Breast epithelium (tissue), 4 donors: ENCODE results near the gene C16orf54. TPM values are rescaled to one million over a fixed set of nuclear protein-coding genes. Genes with fewer than 3 reads are reported as not detected.
"Not testable (repeated sequence)": the region's sequence is repeated elsewhere in the genome, so short reads cannot be mapped to it uniquely, and the experiment has no call there.

Experiments used
- DNase-seq, 2 donors: peaks; one replicate each; pipeline ENCODE4 v3.0.0-alpha.2; 2019; ENCODE audit warnings: low spot score in 2 of 2
- H3K27ac ChIP-seq, 2 donors: fragments of 200-600 bp; sonication (generic) in 1 of 2; one replicate each; pipeline ENCODE4 v1.5.1; 2016 to 2019; ENCODE audit warnings: mild to moderate bottlenecking in 1 of 2
- H3K27me3 ChIP-seq, 2 donors: fragments of 200-600 bp; sonication (generic) in 1 of 2; one replicate each; pipeline versions ENCODE4 v1.5.1 to v1.6.0; 2017 to 2019; ENCODE audit warnings: control low read depth in 1 of 2, mild to moderate bottlenecking in 1 of 2
- H3K36me3 ChIP-seq: fragments of 200-600 bp; one replicate; pipeline ENCODE4 v1.5.1; 2019
- H3K4me1 ChIP-seq, 2 donors: fragments of 200-600 bp; sonication (generic); one replicate each; pipeline ENCODE4 v1.5.1; 2016 to 2019; ENCODE audit warnings: control low read depth in 1 of 2
- H3K4me3 ChIP-seq, 3 donors: fragments of 200-600 bp; sonication (generic); 1 replicate in 2 of 3; 2 replicates in 1 of 3; pipeline ENCODE4 v1.5.1; 2016 to 2019; ENCODE audit warnings: mild to moderate bottlenecking in 3 of 3, moderate library complexity in 2 of 3
- H3K9me3 ChIP-seq, 2 donors: fragments of 200-600 bp; sonication (generic) in 1 of 2; one replicate each; pipeline ENCODE4 v1.5.1; 2016 to 2019; ENCODE audit warnings: control low read depth in 1 of 2
- POLR2A ChIP-seq: fragments of 450-650 bp; IDR thresholded peaks from one replicate; pipeline ENCODE4 v1.6.1; 2016; ENCODE audit warnings: antibody characterized with exemption, mild to moderate bottlenecking, moderate library complexity
- POLR2AphosphoS5 ChIP-seq, 3 donors: sonication (generic); formaldehyde crosslinking; IDR thresholded peaks; one replicate each; pipeline ENCODE4 v1.6.1; 2017; ENCODE audit warnings: antibody characterized with exemption in 3 of 3
- intact Hi-C: fragments of 100-400 bp; cut with DNase I; formaldehyde crosslinking; loops from one replicate; pipeline ENCODE4 v1.15.1; 2023; ENCODE audit warnings: low total_unique reads
- total RNA-seq, 3 donors: library from RNA; depleted of rRNA; stranded (reverse); fragments of >200 nt; gene quantifications; one replicate each; pipeline ENCODE4 v1.1.0, GENCODE V29; 2016
- TF ChIP-seq, protein P1 (sequence below), 3 donors: fragments of 450-650 bp; IDR thresholded peaks; one replicate each; pipeline ENCODE4 v1.5.1; 2016 to 2017; ENCODE audit warnings: antibody characterized with exemption in 3 of 3, mild to moderate bottlenecking in 3 of 3, moderate library complexity in 3 of 3

The C16orf54 gene
- total RNA-seq, 3 donors from 2014 or later = 0.66 to 2.1 (median 1.8) TPM

DNA sequence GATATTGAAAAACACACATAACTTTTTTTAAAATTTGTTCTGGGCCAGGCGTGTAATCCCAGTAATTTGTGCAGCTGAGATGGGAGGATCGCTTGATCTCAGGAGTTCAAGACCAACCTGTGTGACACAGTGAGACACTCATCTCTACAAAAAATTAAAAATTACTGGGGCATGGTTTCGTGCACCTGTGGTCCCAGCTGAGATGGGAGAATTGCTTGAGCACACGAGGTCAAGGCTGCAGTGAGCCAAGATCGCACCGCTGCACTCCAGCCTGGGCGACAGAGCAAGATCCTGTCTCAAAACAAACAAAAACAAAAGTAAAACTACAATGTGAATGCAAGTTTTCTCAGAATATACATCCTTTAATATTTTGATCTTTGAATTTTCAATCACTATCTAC lies 15.1 kb downstream of the C16orf54 start:
- H3K27ac ChIP-seq = no peak overlapping the region
- H3K4me3 ChIP-seq = no peak overlapping the region
- TF ChIP-seq, protein P1, sequence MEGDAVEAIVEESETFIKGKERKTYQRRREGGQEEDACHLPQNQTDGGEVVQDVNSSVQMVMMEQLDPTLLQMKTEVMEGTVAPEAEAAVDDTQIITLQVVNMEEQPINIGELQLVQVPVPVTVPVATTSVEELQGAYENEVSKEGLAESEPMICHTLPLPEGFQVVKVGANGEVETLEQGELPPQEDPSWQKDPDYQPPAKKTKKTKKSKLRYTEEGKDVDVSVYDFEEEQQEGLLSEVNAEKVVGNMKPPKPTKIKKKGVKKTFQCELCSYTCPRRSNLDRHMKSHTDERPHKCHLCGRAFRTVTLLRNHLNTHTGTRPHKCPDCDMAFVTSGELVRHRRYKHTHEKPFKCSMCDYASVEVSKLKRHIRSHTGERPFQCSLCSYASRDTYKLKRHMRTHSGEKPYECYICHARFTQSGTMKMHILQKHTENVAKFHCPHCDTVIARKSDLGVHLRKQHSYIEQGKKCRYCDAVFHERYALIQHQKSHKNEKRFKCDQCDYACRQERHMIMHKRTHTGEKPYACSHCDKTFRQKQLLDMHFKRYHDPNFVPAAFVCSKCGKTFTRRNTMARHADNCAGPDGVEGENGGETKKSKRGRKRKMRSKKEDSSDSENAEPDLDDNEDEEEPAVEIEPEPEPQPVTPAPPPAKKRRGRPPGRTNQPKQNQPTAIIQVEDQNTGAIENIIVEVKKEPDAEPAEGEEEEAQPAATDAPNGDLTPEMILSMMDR (IDR thresholded peaks at IDR 0.05) = no peak
- TF ChIP-seq POLR2A (no peak), POLR2AphosphoS5 (IDR thresholded peaks at IDR 0.05) (no peak)
- H3K4me1 ChIP-seq = no peaks in the 10 kb centered on the region
- intact Hi-C loops = no loop called here
- H3K36me3 ChIP-seq = no peaks in the 10 kb centered on the region
- H3K9me3 ChIP-seq = no peaks in the 10 kb centered on the region
- DNase-seq = no peak
- no peaks in the 10 kb centered on the region for H3K27me3 ChIP-seq

DNA sequence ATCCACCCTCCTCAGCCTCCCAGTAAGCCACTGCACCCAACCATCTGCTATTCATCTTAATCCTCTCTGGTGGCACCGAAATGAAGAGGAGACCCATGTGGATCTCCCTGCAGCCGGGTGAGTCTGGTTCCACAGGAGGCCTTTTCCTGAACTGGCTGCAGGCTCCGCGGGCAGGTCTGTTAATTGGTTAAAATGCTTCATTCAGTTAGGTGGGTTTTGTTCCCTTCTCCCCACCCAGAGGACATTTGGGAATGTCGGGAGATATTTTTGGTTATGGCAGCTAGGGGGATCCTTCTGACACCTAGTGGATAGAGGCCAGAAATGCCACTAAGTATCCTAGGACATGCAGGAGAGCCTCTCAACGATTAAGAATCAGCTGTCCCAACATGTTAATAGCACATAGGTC lies 16.7 kb downstream of the C16orf54 start:
- H3K4me1 ChIP-seq = no peaks in the 10 kb centered on the region
- TF ChIP-seq POLR2AphosphoS5 (IDR thresholded peaks at IDR 0.05) (no peak), POLR2A (no peak)
- TF ChIP-seq, protein P1 (IDR thresholded peaks at IDR 0.05) = peak; percentile 48 to 57 (median 53)
- H3K27me3 ChIP-seq = no peaks in the 10 kb centered on the region
- peak overlapping the region in 1 of 3 donors; percentile 33 for H3K4me3 ChIP-seq
- intact Hi-C loops = no loop called here
- H3K36me3 ChIP-seq = no peaks in the 10 kb centered on the region
- no peak for DNase-seq
- no peaks in the 10 kb centered on the region for H3K9me3 ChIP-seq
- no peak overlapping the region for H3K27ac ChIP-seq

DNA sequence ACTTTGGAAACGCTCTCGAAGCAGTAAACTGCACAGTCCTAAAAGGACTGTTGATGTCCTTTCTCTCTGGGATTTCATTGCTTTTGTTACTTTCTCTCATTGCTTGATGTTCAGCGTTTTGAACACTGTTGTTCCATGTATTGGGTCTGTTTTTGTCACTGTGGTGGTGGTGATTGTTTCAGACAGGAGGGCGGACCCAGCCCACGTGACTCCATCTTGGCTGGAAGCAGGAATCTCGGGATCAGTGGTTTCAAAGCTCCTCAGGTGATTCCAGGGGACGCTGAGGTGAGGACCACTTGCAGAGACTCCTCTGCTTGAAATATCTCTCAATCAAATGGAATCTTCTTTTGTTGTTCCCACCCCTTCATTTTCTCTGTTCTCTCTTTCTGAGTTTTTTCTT lies 18.3 kb downstream of the C16orf54 start:
- Histone ChIP-seq H3K27me3 (no peaks in the 10 kb centered on the region), H3K4me3 (no peak overlapping the region), H3K4me1 (no peaks in the 10 kb centered on the region), H3K9me3 (no peaks in the 10 kb centered on the region), H3K36me3 (no peaks in the 10 kb centered on the region), H3K27ac (no peak overlapping the region)
- intact Hi-C loops = no loop called here
- TF ChIP-seq, protein P1 (IDR thresholded peaks at IDR 0.05) = no peak
- TF ChIP-seq POLR2A = no peak
- no peak for TF ChIP-seq POLR2AphosphoS5 (IDR thresholded peaks at IDR 0.05)
- no peak for DNase-seq

DNA sequence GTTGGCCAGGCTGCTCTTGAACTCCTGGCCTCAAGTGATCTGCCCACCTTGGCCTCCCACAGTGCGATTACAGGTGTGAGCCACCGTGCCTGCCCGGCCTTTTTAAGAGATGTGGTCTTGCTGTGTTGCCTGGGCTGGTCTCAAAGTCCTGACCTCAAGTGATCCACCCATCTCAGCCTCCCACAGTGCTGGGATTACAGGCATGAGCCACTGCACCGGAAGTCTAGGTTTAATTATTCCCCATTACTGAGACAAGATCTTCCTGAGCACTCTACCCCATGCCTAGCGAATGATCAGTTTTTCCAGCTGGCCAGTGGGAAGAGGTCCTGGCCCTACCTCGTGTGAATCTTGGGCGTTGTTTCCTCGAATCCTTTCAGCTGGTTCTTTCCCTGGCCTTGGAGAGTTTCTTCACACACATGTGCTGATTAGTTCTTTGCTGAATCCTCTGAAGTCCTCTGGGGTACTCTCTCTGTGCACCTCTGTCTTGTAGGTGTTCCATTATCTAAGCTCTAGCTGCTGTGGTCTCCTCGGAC lies 18.9 kb downstream of the C16orf54 start:
- Histone ChIP-seq H3K27me3 (no peaks in the 10 kb centered on the region), H3K36me3 (no peaks in the 10 kb centered on the region), H3K4me3 (no peak overlapping the region), H3K27ac (no peak overlapping the region), H3K4me1 (no peaks in the 10 kb centered on the region), H3K9me3 (no peaks in the 10 kb centered on the region)
- intact Hi-C loops = no loop called here
- TF ChIP-seq POLR2A (no peak), POLR2AphosphoS5 (IDR thresholded peaks at IDR 0.05) (no peak)
- TF ChIP-seq, protein P1 (IDR thresholded peaks at IDR 0.05) = no peak
- DNase-seq = no peak

DNA sequence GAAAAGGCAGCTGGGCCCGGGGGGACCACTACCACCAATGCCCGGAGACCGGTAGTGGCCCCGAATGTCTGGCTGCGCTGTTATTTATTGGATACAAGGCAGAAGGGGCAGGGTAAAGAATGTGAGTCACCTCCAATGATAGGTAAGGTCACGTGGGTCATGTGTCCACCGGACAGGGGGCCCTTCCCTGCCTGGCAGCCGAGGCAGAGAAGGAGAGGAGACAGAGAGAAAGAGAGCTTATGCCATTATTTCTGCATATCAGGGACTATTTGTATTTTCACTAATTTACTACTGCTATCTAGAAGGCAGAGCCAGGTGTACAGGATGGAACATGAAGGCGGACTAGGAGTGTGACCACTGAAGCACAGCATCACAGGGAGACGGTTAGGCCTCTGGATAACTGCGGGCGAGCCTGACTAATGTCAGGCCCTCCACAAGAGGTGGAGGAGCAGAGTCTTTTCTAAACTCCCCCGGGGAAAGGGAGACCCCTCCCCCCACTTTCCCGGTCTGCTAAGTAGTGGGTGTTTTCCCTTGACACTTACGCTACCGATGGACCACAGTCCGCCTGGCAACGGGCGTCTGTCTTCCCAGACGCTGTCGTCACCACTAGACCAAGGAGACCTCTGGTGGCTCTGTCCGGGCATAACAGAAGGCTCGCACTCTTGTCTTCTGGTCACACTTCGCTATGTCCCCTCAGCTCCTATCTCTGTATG lies 24.5 kb downstream of the C16orf54 start:
- H3K9me3 ChIP-seq, intact Hi-C loops, H3K4me1 ChIP-seq, H3K27ac ChIP-seq, H3K4me3 ChIP-seq, H3K27me3 ChIP-seq, H3K36me3 ChIP-seq: not testable (repeated sequence)
- TF ChIP-seq, protein P1 (IDR thresholded peaks at IDR 0.05) = peak in 2 of 3 donors; percentile 44 to 49
- DNase-seq = peak in 1 of 2 donors; percentile 63
